Astrocyte (in vitro differentiated cells and primary cell): Measurements from ENCODE around the gene SLC37A1.
"Not testable (repeated sequence)": the region's sequence is repeated elsewhere in the genome, so short reads cannot be mapped to it uniquely, and the experiment has no call there.

Source experiments
- EZH2 ChIP-seq: IDR thresholded peaks from 2 replicates; pipeline ENCODE4 v1.6.1; 2012; ENCODE audit warnings: mild to moderate bottlenecking, low read length, inconsistent platforms; ENCODE audit not compliant: insufficient read depth
- TF ChIP-seq, protein P1 (sequence below): IDR thresholded peaks from 2 replicates; pipeline ENCODE4 v1.5.1; 2011; ENCODE audit warnings: low read depth, mild to moderate bottlenecking, inconsistent platforms, low read length, moderate library complexity; ENCODE audit not compliant: insufficient read depth

DNA sequence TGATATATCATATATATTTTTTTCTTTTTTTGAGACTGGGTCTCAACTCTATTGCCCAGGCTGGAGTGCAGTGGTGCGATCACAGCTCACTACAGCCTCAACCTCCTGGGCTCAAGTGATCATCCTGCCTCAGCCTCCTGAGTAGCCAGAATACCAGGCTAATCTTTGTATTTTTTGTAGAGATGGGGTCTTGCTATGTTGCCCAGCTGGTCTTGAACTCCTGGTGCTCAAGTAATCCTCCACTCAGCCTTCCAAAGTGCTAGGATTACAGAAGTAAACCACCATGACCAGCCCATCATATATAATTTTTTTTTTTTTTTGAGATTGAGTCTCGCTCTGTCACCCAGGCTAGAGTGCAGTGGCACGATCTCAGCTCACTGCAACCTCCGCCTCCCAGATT, 43.9 kb upstream of the SLC37A1 start:
- TF ChIP-seq, protein P1, sequence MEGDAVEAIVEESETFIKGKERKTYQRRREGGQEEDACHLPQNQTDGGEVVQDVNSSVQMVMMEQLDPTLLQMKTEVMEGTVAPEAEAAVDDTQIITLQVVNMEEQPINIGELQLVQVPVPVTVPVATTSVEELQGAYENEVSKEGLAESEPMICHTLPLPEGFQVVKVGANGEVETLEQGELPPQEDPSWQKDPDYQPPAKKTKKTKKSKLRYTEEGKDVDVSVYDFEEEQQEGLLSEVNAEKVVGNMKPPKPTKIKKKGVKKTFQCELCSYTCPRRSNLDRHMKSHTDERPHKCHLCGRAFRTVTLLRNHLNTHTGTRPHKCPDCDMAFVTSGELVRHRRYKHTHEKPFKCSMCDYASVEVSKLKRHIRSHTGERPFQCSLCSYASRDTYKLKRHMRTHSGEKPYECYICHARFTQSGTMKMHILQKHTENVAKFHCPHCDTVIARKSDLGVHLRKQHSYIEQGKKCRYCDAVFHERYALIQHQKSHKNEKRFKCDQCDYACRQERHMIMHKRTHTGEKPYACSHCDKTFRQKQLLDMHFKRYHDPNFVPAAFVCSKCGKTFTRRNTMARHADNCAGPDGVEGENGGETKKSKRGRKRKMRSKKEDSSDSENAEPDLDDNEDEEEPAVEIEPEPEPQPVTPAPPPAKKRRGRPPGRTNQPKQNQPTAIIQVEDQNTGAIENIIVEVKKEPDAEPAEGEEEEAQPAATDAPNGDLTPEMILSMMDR = not testable (repeated sequence)
- TF ChIP-seq EZH2 = not testable (repeated sequence)
